Measurements from ENCODE around the gene CA4. TPM values are rescaled to one million over a fixed set of nuclear protein-coding genes. Genes with fewer than 3 reads are reported as not detected.

Gene CA4
- total and polyA plus RNA-seq, 7 donors: 2.1 to 300 (median 91.3) TPM; not detected in 2

DNA sequence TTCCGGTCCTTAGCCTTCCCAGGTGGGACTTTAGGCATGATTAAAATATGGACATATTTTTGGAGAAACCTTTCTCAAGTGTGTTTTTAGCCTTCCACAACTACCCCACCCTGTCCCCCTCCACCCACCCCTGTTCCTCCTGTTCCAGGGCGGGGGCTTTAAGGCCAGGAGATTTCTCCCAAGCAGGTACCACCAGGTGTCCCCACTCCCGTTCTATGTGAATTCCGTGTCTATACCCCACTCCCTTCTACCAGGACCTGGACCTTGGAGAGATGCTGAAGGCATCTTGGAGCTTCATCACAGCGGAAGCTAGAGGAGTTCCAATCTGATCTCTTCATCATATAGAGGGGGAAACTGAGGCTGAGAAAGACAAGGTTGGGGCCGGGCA, 9.7 kb downstream of the CA4 start:
- Histone ChIP-seq H3K27ac (no peak overlapping the region), H3K4me3 (no peak overlapping the region), H3K27me3 (peaks cover 0 to 69% (median 42%) of the 10 kb centered on the region in 3 donors), H3K9me3 (no peaks in the 10 kb centered on the region), H3K4me1 (no peaks in the 10 kb centered on the region), H3K36me3 (no peaks in the 10 kb centered on the region)
- TF ChIP-seq, protein P1, sequence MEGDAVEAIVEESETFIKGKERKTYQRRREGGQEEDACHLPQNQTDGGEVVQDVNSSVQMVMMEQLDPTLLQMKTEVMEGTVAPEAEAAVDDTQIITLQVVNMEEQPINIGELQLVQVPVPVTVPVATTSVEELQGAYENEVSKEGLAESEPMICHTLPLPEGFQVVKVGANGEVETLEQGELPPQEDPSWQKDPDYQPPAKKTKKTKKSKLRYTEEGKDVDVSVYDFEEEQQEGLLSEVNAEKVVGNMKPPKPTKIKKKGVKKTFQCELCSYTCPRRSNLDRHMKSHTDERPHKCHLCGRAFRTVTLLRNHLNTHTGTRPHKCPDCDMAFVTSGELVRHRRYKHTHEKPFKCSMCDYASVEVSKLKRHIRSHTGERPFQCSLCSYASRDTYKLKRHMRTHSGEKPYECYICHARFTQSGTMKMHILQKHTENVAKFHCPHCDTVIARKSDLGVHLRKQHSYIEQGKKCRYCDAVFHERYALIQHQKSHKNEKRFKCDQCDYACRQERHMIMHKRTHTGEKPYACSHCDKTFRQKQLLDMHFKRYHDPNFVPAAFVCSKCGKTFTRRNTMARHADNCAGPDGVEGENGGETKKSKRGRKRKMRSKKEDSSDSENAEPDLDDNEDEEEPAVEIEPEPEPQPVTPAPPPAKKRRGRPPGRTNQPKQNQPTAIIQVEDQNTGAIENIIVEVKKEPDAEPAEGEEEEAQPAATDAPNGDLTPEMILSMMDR (IDR thresholded peaks at IDR 0.05): no peak
- TF ChIP-seq POLR2AphosphoS5 (IDR thresholded peaks at IDR 0.05): no peak
- TF ChIP-seq EP300 (IDR thresholded peaks at IDR 0.05): no peak
- TF ChIP-seq POLR2A (IDR thresholded peaks at IDR 0.05): no peak
- 82 to 89% methylated on average over 6 of the region's 6 CpGs for WGBS, 2 donors
- no peak for DNase-seq
- intact Hi-C loops (cut with DNase I): no loop called here

DNA sequence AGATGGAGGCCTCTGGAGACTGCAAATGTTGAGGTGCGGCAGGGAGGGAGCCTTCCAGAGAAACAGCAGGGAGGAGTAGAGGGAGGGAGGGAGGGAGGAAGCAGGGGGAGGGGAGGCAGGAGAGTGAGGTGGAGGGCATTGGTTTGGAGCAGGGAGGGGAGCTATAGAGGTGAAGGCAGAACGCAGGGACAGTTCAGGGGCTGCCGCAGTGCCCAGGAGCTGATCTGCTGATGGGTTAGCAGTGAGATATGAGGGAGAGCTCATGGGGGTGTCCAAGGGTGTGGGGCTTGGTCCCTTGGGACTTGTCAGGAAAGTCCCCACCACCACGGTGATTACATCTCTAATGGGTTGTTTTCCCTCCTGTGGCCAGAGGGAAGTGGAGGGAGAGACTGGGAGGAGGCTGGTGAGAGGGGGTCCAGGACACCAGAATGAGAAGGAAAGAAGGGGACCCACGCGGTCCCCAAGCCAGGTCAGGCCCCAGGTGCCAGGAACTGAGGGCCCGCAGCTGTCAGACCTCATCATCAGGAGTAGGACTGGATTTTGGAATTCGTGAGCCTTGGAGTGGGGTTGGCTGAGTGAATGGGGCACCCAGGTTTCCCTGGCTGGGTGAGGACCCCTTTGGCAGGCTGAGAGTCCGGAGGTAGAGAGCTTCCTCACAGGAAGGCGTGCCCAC, 11.2 kb downstream of the CA4 start:
- no peaks in the 10 kb centered on the region for H3K9me3 ChIP-seq
- TF ChIP-seq POLR2AphosphoS5 (IDR thresholded peaks at IDR 0.05): no peak
- TF ChIP-seq EP300 (IDR thresholded peaks at IDR 0.05): no peak
- no peaks in the 10 kb centered on the region for H3K4me1 ChIP-seq
- no peak for DNase-seq
- WGBS, 2 donors: 78 to 79% methylated on average over 10 of the region's 10 CpGs
- H3K36me3 ChIP-seq: no peaks in the 10 kb centered on the region
- intact Hi-C loops (cut with DNase I): no loop called here
- peaks cover 0 to 73% (median 42%) of the 10 kb centered on the region in 3 donors for H3K27me3 ChIP-seq
- H3K4me3 ChIP-seq: no peak overlapping the region
- H3K27ac ChIP-seq: no peak overlapping the region

DNA sequence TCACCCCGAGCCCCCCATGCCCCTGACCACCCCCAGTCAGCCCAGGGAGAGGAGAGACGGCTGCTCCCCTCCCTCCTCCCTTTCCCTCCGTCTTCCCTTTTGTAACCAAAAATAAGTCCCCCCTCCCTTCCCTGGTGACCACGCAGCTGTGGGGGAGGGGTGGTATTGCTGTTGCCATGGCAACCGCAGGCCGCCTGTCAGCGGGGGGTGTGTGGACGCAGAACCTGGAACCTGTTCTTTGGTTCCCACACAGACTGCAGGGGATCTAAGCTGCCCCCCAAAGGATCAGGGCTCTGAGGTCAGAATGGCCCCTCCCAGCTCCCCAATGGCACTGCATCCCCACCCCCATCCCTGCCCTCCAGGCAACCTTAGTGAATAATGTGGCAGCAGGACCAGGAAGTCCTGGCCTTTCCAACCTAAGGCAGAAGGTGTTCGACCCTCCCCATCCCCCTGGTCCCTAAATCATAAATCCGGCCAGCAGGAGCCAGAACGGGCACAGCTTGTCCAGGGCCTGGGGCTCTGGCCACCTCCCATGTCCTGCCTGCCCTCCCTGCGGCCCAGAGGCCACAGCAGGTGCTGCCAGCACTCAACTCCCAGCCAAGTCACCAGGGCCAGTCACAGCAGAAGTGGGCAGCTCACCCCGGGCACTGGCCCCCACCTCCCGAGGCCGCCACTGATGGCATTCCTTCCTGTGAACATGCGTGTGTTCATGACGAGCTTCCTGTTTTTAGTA, 12.0 kb downstream of the CA4 start:
- H3K27me3 ChIP-seq: peaks cover 0 to 69% (median 36%) of the 10 kb centered on the region in 3 donors
- DNase-seq: no peak
- no peak overlapping the region for H3K27ac ChIP-seq
- H3K9me3 ChIP-seq: no peaks in the 10 kb centered on the region
- TF ChIP-seq, protein P1 (IDR thresholded peaks at IDR 0.05): no peak
- TF ChIP-seq POLR2A (IDR thresholded peaks at IDR 0.05) (no peak), EP300 (IDR thresholded peaks at IDR 0.05) (no peak)
- WGBS, 2 donors: 40 to 58% methylated on average over 17 of the region's 17 CpGs
- intact Hi-C loops (cut with DNase I): no loop called here
- no peaks in the 10 kb centered on the region for H3K4me1 ChIP-seq
- H3K4me3 ChIP-seq: no peak overlapping the region
- H3K36me3 ChIP-seq: no peaks in the 10 kb centered on the region

DNA sequence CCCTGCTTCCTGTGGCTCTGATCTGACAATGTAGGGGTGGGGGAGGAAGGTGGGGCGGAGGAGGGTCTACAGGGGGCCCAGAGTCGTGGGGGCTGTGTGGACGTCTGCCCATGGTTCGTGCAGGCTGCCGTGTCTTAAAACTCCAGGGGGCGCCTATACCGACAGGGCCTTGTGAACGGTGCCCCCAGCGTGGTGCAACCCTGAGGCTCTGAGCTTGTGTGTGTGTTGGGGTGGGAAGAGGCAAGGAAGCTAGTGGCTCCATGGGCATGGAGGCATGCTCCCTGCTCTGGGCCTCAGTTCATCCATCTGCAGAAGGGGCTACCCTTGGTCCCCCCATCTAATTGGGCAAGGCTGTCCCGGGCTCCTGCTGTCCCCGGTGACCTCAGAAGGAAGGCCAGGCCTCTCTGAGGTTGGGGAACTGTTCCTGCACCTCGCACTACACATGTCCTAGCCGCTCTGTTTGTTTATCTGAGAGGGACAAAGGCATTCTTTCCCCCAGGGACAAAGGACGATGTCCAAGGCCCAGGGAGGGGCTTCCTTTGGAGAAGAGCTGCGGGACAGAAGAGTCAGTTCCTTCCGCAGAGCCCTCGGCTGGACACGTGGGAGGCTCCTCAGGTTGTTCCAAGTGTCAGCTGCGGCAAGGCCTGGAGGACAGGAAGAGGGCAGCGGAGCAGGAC, 13.5 kb downstream of the CA4 start:
- intact Hi-C loops (cut with DNase I): no loop called here
- peaks cover 0 to 54% (median 24%) of the 10 kb centered on the region in 3 donors for H3K27me3 ChIP-seq
- no peak overlapping the region for H3K27ac ChIP-seq
- H3K4me3 ChIP-seq: no peak overlapping the region
- DNase-seq: no peak
- WGBS, 2 donors: 73 to 74% methylated on average over 20 of the region's 20 CpGs
- H3K9me3 ChIP-seq: no peaks in the 10 kb centered on the region
- H3K4me1 ChIP-seq: no peaks in the 10 kb centered on the region
- TF ChIP-seq, protein P1 (IDR thresholded peaks at IDR 0.05): no peak
- TF ChIP-seq POLR2AphosphoS5 (IDR thresholded peaks at IDR 0.05): no peak
- no peak for TF ChIP-seq POLR2A (IDR thresholded peaks at IDR 0.05)
- TF ChIP-seq EP300 (IDR thresholded peaks at IDR 0.05): no peak
- H3K36me3 ChIP-seq: no peaks in the 10 kb centered on the region

DNA sequence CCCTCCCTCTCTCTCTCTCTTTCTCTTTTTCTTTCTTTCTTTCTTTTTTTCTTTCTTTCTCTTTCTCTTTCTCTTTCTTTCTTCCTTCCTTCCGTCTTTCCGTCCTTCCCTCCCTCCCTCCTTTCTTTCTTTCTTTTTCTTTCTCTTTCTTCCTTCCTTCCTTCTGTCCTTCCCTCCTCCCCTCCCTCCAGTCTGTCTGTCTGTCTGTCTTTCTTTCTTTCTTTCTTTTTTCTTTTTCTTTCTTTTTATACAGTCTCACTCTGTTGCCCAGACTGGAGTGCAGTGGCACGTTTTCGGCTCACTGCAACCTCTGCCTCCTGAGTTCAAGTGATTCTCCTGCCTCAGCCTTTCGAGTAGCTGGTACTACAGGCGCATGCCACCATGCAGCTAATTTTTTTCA, 14.4 kb downstream of the CA4 start:
- no peaks in the 10 kb centered on the region for H3K4me1 ChIP-seq
- no peaks in the 10 kb centered on the region for H3K9me3 ChIP-seq
- H3K4me3 ChIP-seq: no peak overlapping the region
- no peak for DNase-seq
- H3K36me3 ChIP-seq: no peaks in the 10 kb centered on the region
- intact Hi-C loops (cut with DNase I): no loop called here
- peaks cover 0 to 50% (median 17%) of the 10 kb centered on the region in 3 donors for H3K27me3 ChIP-seq
- H3K27ac ChIP-seq: no peak overlapping the region
- no peak for TF ChIP-seq POLR2AphosphoS5 (IDR thresholded peaks at IDR 0.05)
- TF ChIP-seq, protein P1 (IDR thresholded peaks at IDR 0.05): no peak
- no peak for TF ChIP-seq POLR2A (IDR thresholded peaks at IDR 0.05)
- TF ChIP-seq EP300 (IDR thresholded peaks at IDR 0.05): no peak
- 79 to 93% methylated on average over 6 of the region's 6 CpGs for WGBS, 2 donors

Data from sigmoid colon (tissue), 7 donors.